GM23248 (cell line): ENCODE measurements around the gene DSTN.

Source experiments
- EZH2 ChIP-seq: fragments of 200-600 bp; sonication (generic); IDR thresholded peaks from 2 replicates; pipeline ENCODE4 v1.6.1; 2018; ENCODE audit warnings: antibody characterized with exemption, mild to moderate bottlenecking; ENCODE audit not compliant: insufficient read depth, poor library complexity, severe bottlenecking
- EZH2phosphoT487 ChIP-seq: fragments of 200-600 bp; sonication (generic); IDR thresholded peaks from 2 replicates; pipeline ENCODE4 v1.6.1; 2018; ENCODE audit warnings: antibody characterized with exemption, moderate library complexity, mild to moderate bottlenecking, low read depth; ENCODE audit not compliant: insufficient read depth

- TF ChIP-seq EZH2phosphoT487 = no peak
- no peak for TF ChIP-seq EZH2
Observed at GRCh38 chr20:17612287-17612991, 42.6 kb downstream of the DSTN start.
